H1 (cell line): ENCODE data around the gene STK11. TPM values are rescaled to one million over a fixed set of nuclear protein-coding genes. Genes with fewer than 3 reads are reported as not detected.
A peak's percentile ranks its signal among the peaks of the same experiment; 100 is the strongest.

Experiments
- CTCF ChIA-PET: fragments of 300-600 bp; sonication (Branson Sonifier 250); formaldehyde crosslinking; loops from one replicate; lab custom pipeline; 2021; ENCODE audit not compliant: partially characterized antibody; lab: Charles Lee
- POLR2A ChIA-PET: fragments of 300-600 bp; sonication (Branson Sonifier 250); formaldehyde crosslinking; loops from one replicate; lab custom pipeline; 2021; ENCODE audit warnings: inconsistent platforms; ENCODE audit not compliant: partially characterized antibody; lab: Charles Lee
- DNase-seq, 2 experiments: peaks; one replicate each; pipeline versions ENCODE4 v3.0.0 to v3.0.0-alpha.2; 2010 to 2022; ENCODE audit warnings: low spot score in 2 of 2, low read depth in 1 of 2, mixed read lengths in 1 of 2
- FAIRE-seq: peaks from 2 replicates; lab custom pipeline; 2011; peaks lifted over from hg19 to GRCh38; lab: Jason Lieb, UNC
- H2AFZ ChIP-seq: 2 replicates; pipeline ENCODE4 v1.8.1; 2012; ENCODE audit warnings: low read length, inconsistent platforms
- H2AK5ac ChIP-seq: 2 replicates; pipeline ENCODE4 v1.6.1; 2013; ENCODE audit warnings: low read depth, low read length
- H2BK120ac ChIP-seq: replicated peaks from 2 replicates; pipeline ENCODE3; 2013; ENCODE audit warnings: low read depth, low read length, inconsistent platforms
- H2BK12ac ChIP-seq: 2 replicates; pipeline ENCODE4 v1.6.1; 2013; ENCODE audit warnings: low read depth, low read length
- H2BK15ac ChIP-seq: 2 replicates; pipeline ENCODE4 v1.6.1; 2013; ENCODE audit warnings: low read length
- H2BK20ac ChIP-seq: 2 replicates; pipeline ENCODE4 v1.6.1; 2013; ENCODE audit warnings: low read length
- H2BK5ac ChIP-seq: 2 replicates; pipeline ENCODE4 v1.6.1; 2013; ENCODE audit warnings: low read depth, low read length
- H3K14ac ChIP-seq: 2 replicates; pipeline ENCODE4 v1.6.1; 2013; ENCODE audit warnings: inconsistent platforms; ENCODE audit not compliant: insufficient read length
- H3K18ac ChIP-seq: 2 replicates; pipeline ENCODE4 v1.6.1; 2013; ENCODE audit warnings: low read length; ENCODE audit errors: extremely low read depth
- H3K23ac ChIP-seq: 2 replicates; pipeline ENCODE4 v1.6.1; 2013; ENCODE audit warnings: inconsistent platforms; ENCODE audit not compliant: insufficient read length
- H3K23me2 ChIP-seq: 2 replicates; pipeline ENCODE4 v1.6.1; 2013; ENCODE audit warnings: low read depth, low read length
- H3K27ac ChIP-seq: 2 replicates; pipeline ENCODE4 v1.6.1; 2011; ENCODE audit warnings: low read depth, low read length, inconsistent platforms
- H3K27me3 ChIP-seq, 4 experiments: replicated peaks in 1 of 4; 1 replicate in 1 of 4; 2 replicates in 3 of 4; pipeline versions ENCODE4 v1.6.1 to v1.8.1; 2011 to 2013; ENCODE audit warnings: low read length in 3 of 4, mild to moderate bottlenecking in 3 of 4, inconsistent platforms in 2 of 4, mixed read lengths in 2 of 4, moderate library complexity in 1 of 4; ENCODE audit not compliant: control insufficient read depth in 3 of 4, insufficient read depth in 3 of 4; ENCODE audit errors: extremely low read depth in 1 of 4
- H3K36me3 ChIP-seq, 4 experiments: 2 replicates each; pipeline versions ENCODE4 v1.6.1 to v1.8.1; 2011 to 2013; ENCODE audit warnings: mild to moderate bottlenecking in 4 of 4, low read length in 3 of 4, moderate library complexity in 2 of 4, control low read depth in 1 of 4, inconsistent platforms in 1 of 4; ENCODE audit not compliant: insufficient read depth in 4 of 4, control insufficient read depth in 2 of 4
- H3K4ac ChIP-seq: replicated peaks from 2 replicates; pipeline ENCODE3; 2013; ENCODE audit warnings: low read length, low read depth, mixed read lengths, inconsistent platforms; ENCODE audit not compliant: insufficient read length
- H3K4me1 ChIP-seq, 4 experiments: replicated peaks in 1 of 4; 1 replicate in 1 of 4; 2 replicates in 3 of 4; pipeline versions ENCODE4 v1.6.1 to v1.8.1; 2011 to 2013; ENCODE audit warnings: low read length in 3 of 4, inconsistent platforms in 2 of 4, mixed read lengths in 1 of 4; ENCODE audit not compliant: insufficient read depth in 4 of 4, control insufficient read depth in 3 of 4
- H3K4me2 ChIP-seq, 2 experiments: 2 replicates each; pipeline versions ENCODE4 v1.6.1 to v1.8.1; 2011 to 2013; ENCODE audit warnings: low read depth in 2 of 2, low read length in 2 of 2, control low read depth in 1 of 2, inconsistent platforms in 1 of 2, mild to moderate bottlenecking in 1 of 2; ENCODE audit not compliant: insufficient read depth in 1 of 2
- H3K4me3 ChIP-seq, 4 experiments: fragments of 200-600, 300-600 bp in 1 of 4; sonication (generic), shearing (Covaris generic), sonication (Bioruptor Twin) in 1 of 4; 2 replicates each; pipeline versions ENCODE4 v1.5.1 to v1.8.1; 2011 to 2016; ENCODE audit warnings: low read length in 4 of 4, low read depth in 3 of 4, control low read depth in 2 of 4, inconsistent platforms in 2 of 4, mild to moderate bottlenecking in 2 of 4, mixed read lengths in 1 of 4, moderate library complexity in 1 of 4; ENCODE audit not compliant: insufficient read depth in 2 of 4; ENCODE audit errors: extremely low read depth in 1 of 4
- H3K56ac ChIP-seq: replicated peaks from 2 replicates; pipeline ENCODE3; 2013; ENCODE audit warnings: low read depth, mild to moderate bottlenecking, mixed read lengths, low read length, inconsistent platforms; ENCODE audit not compliant: insufficient read length
- H3K79me1 ChIP-seq: 2 replicates; pipeline ENCODE4 v1.6.1; 2013; ENCODE audit warnings: low read depth, low read length, control low read depth
- H3K79me2 ChIP-seq, 2 experiments: 2 replicates each; pipeline versions ENCODE4 v1.6.1 to v1.8.1; 2012 to 2013; ENCODE audit warnings: low read length in 2 of 2, mild to moderate bottlenecking in 2 of 2, inconsistent platforms in 1 of 2; ENCODE audit not compliant: insufficient read depth in 2 of 2, control insufficient read depth in 1 of 2
- H3K9ac ChIP-seq, 4 experiments: replicated peaks in 1 of 4; 1 replicate in 1 of 4; 2 replicates in 3 of 4; pipeline versions ENCODE4 v1.6.1 to v1.8.1; 2011 to 2013; ENCODE audit warnings: low read depth in 3 of 4, low read length in 3 of 4, control low read depth in 2 of 4, mild to moderate bottlenecking in 2 of 4, moderate library complexity in 2 of 4, inconsistent platforms in 1 of 4; ENCODE audit errors: extremely low read depth in 1 of 4
- H3K9me3 ChIP-seq, 2 experiments: 2 replicates each; pipeline versions ENCODE4 v1.6.1 to v1.8.1; 2012 to 2013; ENCODE audit warnings: mild to moderate bottlenecking in 2 of 2, moderate library complexity in 2 of 2, control low read depth in 1 of 2, inconsistent platforms in 1 of 2, low read depth in 1 of 2, low read length in 1 of 2, mixed read lengths in 1 of 2; ENCODE audit not compliant: insufficient read depth in 2 of 2
- H4K20me1 ChIP-seq, 2 experiments: replicated peaks in 1 of 2; 2 replicates each; pipeline versions ENCODE3 to v1.8.1; 2011 to 2013; ENCODE audit warnings: inconsistent platforms in 2 of 2, low read length in 2 of 2, mild to moderate bottlenecking in 1 of 2; ENCODE audit not compliant: insufficient read depth in 2 of 2, control insufficient read depth in 1 of 2
- H4K5ac ChIP-seq: 2 replicates; pipeline ENCODE4 v1.6.1; 2013; ENCODE audit warnings: low read length, low read depth, mixed read lengths, inconsistent platforms; ENCODE audit not compliant: insufficient read length
- H4K8ac ChIP-seq: 2 replicates; pipeline ENCODE4 v1.8.0; 2013; ENCODE audit warnings: mild to moderate bottlenecking, moderate library complexity, low read length, inconsistent platforms; ENCODE audit not compliant: insufficient read depth; ENCODE audit errors: extremely low read depth
- H4K91ac ChIP-seq: replicated peaks from 2 replicates; pipeline ENCODE3; 2013; ENCODE audit warnings: low read length, mixed read lengths, inconsistent platforms; ENCODE audit not compliant: insufficient read length
- WGBS, 2 experiments: shearing (Covaris generic) in 1 of 2; methylation state at CpG; one replicate each; pipeline versions ENCODE4 v1.1.6 to v1.1.7; 2013 to 2015; ENCODE audit warnings: low lambda C conversion rate in 2 of 2, mixed read lengths in 2 of 2, inconsistent platforms in 1 of 2, low coverage in 1 of 2, missing lambda C conversion rate in 1 of 2; ENCODE audit not compliant: insufficient replicate concordance in 2 of 2, insufficient coverage in 1 of 2, insufficient read length in 1 of 2; ENCODE audit errors: extremely low coverage in 1 of 2, missing lambda C conversion rate in 1 of 2; 5-methylcytosine and 5-hydroxymethylcytosine counted together
- polyA plus RNA-seq, 7 experiments: library from polyadenylated mRNA; depleted of rRNA in 3 of 7; stranded (reverse) in 5 of 7; unstranded in 2 of 7; fragments of >200 nt in 5 of 7; fragments of 200-250 nt in 2 of 7; gene quantifications; 1 replicate in 5 of 7; 2 replicates in 1 of 7; 4 replicates in 1 of 7; pipeline versions ENCODE4 v1.2.1 to v1.2.3, GENCODE V29; 2011 to 2013; ENCODE audit warnings: missing spikeins in 2 of 7, mixed read lengths in 2 of 7
- total RNA-seq: library from RNA; stranded (reverse); fragmentation: NEBNext Ultra II Directional; extraction: Animal tissue kit (Norgen Biotek cat#: 25700); gene quantifications from 2 replicates; pipeline ENCODE4 v1.2.1, GENCODE V29; 2021

STK11 gene
- total and polyA plus RNA-seq, 2 of the 8 experiments (the other 6 are each of a cell fraction or from before 2014, with no cell fraction given), result 45.3 to 70.7 TPM

GRCh38 chr19:1264801-1265614 lies 59.4 kb downstream of the STK11 start:
- ChIA-PET CTCF (interaction anchor here (0.8 to 15.9 kb wide), 8 partner anchors 9 to 179 kb away, joined by 3 to 212 read pairs (median 4); partner anchors contain the start of gene ATP5F1D), POLR2A (interaction anchor here (1.2 to 19.4 kb wide), 7 partner anchors 10 to 198 kb away, joined by 3 to 456 read pairs (median 5); partner anchors contain the start of genes ARHGAP45, ATP5F1D, CBARP and FAM174C)
- Histone ChIP-seq H3K4me3 (peak overlapping the region in 1 of 4 experiments; percentile 22; a peak in 1 of 8 replicates), H2BK5ac (peak overlapping the region; percentile 98), H4K5ac (peak overlapping the region; percentile 89), H2AFZ (no peak overlapping the region), H3K9ac (peak overlapping the region in 1 of 4 experiments; percentile 33; a peak in 2 of 7 replicates), H2BK15ac (peak overlapping the region; percentile 100), H3K36me3 (no peaks in the 10 kb centered on the region), H3K18ac (peak overlapping the region; percentile 99), H2BK20ac (peak overlapping the region; percentile 99), H4K91ac (peak overlapping the region; percentile 100), H3K27ac (peak overlapping the region; percentile 65; the same call in 1 of the 2 replicates), H3K27me3 (peaks cover 0 to 10% (median 5%) of the 10 kb centered on the region in 4 experiments; a peak in 4 of 7 replicates), H4K20me1 (peaks cover 2 to 8% of the 10 kb centered on the region in 2 experiments), H3K79me1 (no peaks in the 10 kb centered on the region; the same call in 1 of the 2 replicates), H3K4me1 (peaks cover 0 to 66% (median 47%) of the 10 kb centered on the region in 4 experiments; a peak in 6 of 7 replicates), H3K4ac (peak overlapping the region; percentile 98), H3K23me2 (peaks cover 36% of the 10 kb centered on the region; the same call in 1 of the 2 replicates), H3K56ac (peak overlapping the region; percentile 69), H4K8ac (peak overlapping the region; percentile 87), H2AK5ac (peak overlapping the region; percentile 98), H3K14ac (peak overlapping the region; percentile 56), H3K23ac (peak overlapping the region; percentile 24), H3K4me2 (peak overlapping the region; percentile 57 to 83), H3K9me3 (no peaks in the 10 kb centered on the region), H3K79me2 (peaks cover 3 to 5% of the 10 kb centered on the region in 2 experiments), H2BK120ac (peak overlapping the region; percentile 82), H2BK12ac (peak overlapping the region; percentile 90; the same call in 1 of the 2 replicates)
- peak in 1 of 2 experiments; percentile 81 for DNase-seq
- no peak for FAIRE-seq
- 74% methylated on average over 25 of the region's 26 CpGs; no CpG with 5 or more reads in 1 of the 2 experiments for WGBS, 2 experiments
